Activated CD4-positive, alpha-beta T cell treated with anti-CD3 and anti-CD28 coated beads, Interleukin-2, amount 10 ng/mL, durations not matched to agents 24 days and 14 days (primary cell): ENCODE data around the gene CDK5RAP1. TPM values are rescaled to one million over a fixed set of nuclear protein-coding genes. Genes with fewer than 3 reads are reported as not detected.

Experiments used
- DNase-seq: peaks from one replicate; pipeline ENCODE4 v3.0.0; 2022
- H3K27ac Mint-ChIP-seq: one replicate; pipeline ENCODE4 v1.8.0; 2022; ENCODE audit warnings: mild to moderate bottlenecking, mixed read lengths
- H3K27me3 Mint-ChIP-seq: one replicate; pipeline ENCODE4 v1.8.0; 2022; ENCODE audit warnings: mixed read lengths
- H3K36me3 Mint-ChIP-seq: one replicate; pipeline ENCODE4 v1.8.0; 2022; ENCODE audit warnings: low read depth, mild to moderate bottlenecking, mixed read lengths
- H3K4me1 Mint-ChIP-seq: one replicate; pipeline ENCODE4 v1.8.0; 2021; ENCODE audit warnings: mixed read lengths
- H3K4me3 Mint-ChIP-seq: one replicate; pipeline ENCODE4 v1.8.0; 2022; ENCODE audit warnings: mild to moderate bottlenecking, moderate library complexity, mixed read lengths
- H3K9me3 Mint-ChIP-seq: one replicate; pipeline ENCODE4 v1.8.0; 2021; ENCODE audit warnings: mixed read lengths
- intact Hi-C: fragments of 100-400 bp; cut with micrococcal nuclease; formaldehyde crosslinking; loops from one replicate; pipeline ENCODE4 v1.15.1; 2023
- total RNA-seq: library from RNA; stranded (reverse); gene quantifications from 2 replicates; pipeline ENCODE4 v1.2.3, GENCODE V29; 2022

CDK5RAP1 gene
- total RNA-seq, 1 donor from 2014 or later, result 49.9 TPM

GRCh38 chr20:33387177-33387576 is 14.1 kb downstream of the CDK5RAP1 start:
- intact Hi-C loops, result no loop called here

GRCh38 chr20:33386673-33387072 is 14.6 kb downstream of the CDK5RAP1 start:
- H3K27ac Mint-ChIP-seq, result no peak overlapping the region

More at GRCh38 chr20:33387177-33387576, 14.1 kb downstream of the CDK5RAP1 start:
- Mint-ChIP-seq H3K27ac (no peak overlapping the region), H3K4me1 (no peaks in the 10 kb centered on the region), H3K36me3 (peaks cover 38% of the 10 kb centered on the region), H3K27me3 (no peaks in the 10 kb centered on the region), H3K9me3 (no peaks in the 10 kb centered on the region), H3K4me3 (no peak overlapping the region)
- no peak for DNase-seq

GRCh38 chr20:33377366-33377765 is 24.0 kb downstream of the CDK5RAP1 start:
- intact Hi-C loops, result no loop called here
- H3K4me3 Mint-ChIP-seq, result no peak overlapping the region

More at GRCh38 chr20:33386673-33387072, 14.6 kb downstream of the CDK5RAP1 start:
- no peaks in the 10 kb centered on the region for H3K9me3 Mint-ChIP-seq
- DNase-seq, result no peak
- H3K4me3 Mint-ChIP-seq, result no peak overlapping the region
- intact Hi-C loops, result no loop called here
- H3K36me3 Mint-ChIP-seq, result peaks cover 35% of the 10 kb centered on the region
- no peaks in the 10 kb centered on the region for H3K4me1 Mint-ChIP-seq
- H3K27me3 Mint-ChIP-seq, result no peaks in the 10 kb centered on the region

GRCh38 chr20:33373735-33374605 is 27.3 kb downstream of the CDK5RAP1 start:
- no peaks in the 10 kb centered on the region for H3K9me3 Mint-ChIP-seq
- H3K36me3 Mint-ChIP-seq, result peaks cover 57% of the 10 kb centered on the region
- no peak overlapping the region for H3K4me3 Mint-ChIP-seq
- intact Hi-C loops, result loop anchor here (2.0 kb wide), 1 partner anchor 27 kb away; the partner anchor contains the start of gene CDK5RAP1
- peaks cover 44% of the 10 kb centered on the region for H3K4me1 Mint-ChIP-seq
- peak overlapping the region; percentile 1 for H3K27ac Mint-ChIP-seq
- no peaks in the 10 kb centered on the region for H3K27me3 Mint-ChIP-seq
- DNase-seq, result no peak

More at GRCh38 chr20:33377366-33377765, 24.0 kb downstream of the CDK5RAP1 start:
- H3K4me1 Mint-ChIP-seq, result peaks cover 30% of the 10 kb centered on the region
- H3K36me3 Mint-ChIP-seq, result peaks cover 47% of the 10 kb centered on the region
- DNase-seq, result peak; percentile 69
- H3K27me3 Mint-ChIP-seq, result no peaks in the 10 kb centered on the region
- no peaks in the 10 kb centered on the region for H3K9me3 Mint-ChIP-seq
- peak overlapping the region; percentile 20 for H3K27ac Mint-ChIP-seq

- H3K27ac Mint-ChIP-seq, result peak overlapping the region; percentile 39
- no peak overlapping the region for H3K4me3 Mint-ChIP-seq
- peaks cover 49% of the 10 kb centered on the region for H3K36me3 Mint-ChIP-seq
- intact Hi-C loops, result loop anchor here (2.0 kb wide), 1 partner anchor 28 kb away; the partner anchor contains the start of gene CDK5RAP1
- H3K27me3 Mint-ChIP-seq, result no peaks in the 10 kb centered on the region
- H3K9me3 Mint-ChIP-seq, result no peaks in the 10 kb centered on the region
- DNase-seq, result no peak
- peaks cover 35% of the 10 kb centered on the region for H3K4me1 Mint-ChIP-seq
Observed at GRCh38 chr20:33372993-33373441, 28.3 kb downstream of the CDK5RAP1 start.

GRCh38 chr20:33370291-33370690 is 31.0 kb downstream of the CDK5RAP1 start:
- H3K4me1 Mint-ChIP-seq, result peaks cover 26% of the 10 kb centered on the region
- peaks cover 62% of the 10 kb centered on the region for H3K36me3 Mint-ChIP-seq
- no peaks in the 10 kb centered on the region for H3K27me3 Mint-ChIP-seq
- peak; percentile 79 for DNase-seq
- H3K4me3 Mint-ChIP-seq, result peak overlapping the region; percentile 15
- H3K9me3 Mint-ChIP-seq, result no peaks in the 10 kb centered on the region
- peak overlapping the region; percentile 69 for H3K27ac Mint-ChIP-seq
- intact Hi-C loops, result no loop called here

GRCh38 chr20:33362898-33363297 is 38.4 kb downstream of the CDK5RAP1 start:
- Mint-ChIP-seq H3K9me3 (no peaks in the 10 kb centered on the region), H3K4me1 (no peaks in the 10 kb centered on the region), H3K36me3 (peaks cover 70% of the 10 kb centered on the region), H3K27ac (no peak overlapping the region), H3K27me3 (no peaks in the 10 kb centered on the region), H3K4me3 (no peak overlapping the region)
- no peak for DNase-seq
- intact Hi-C loops, result no loop called here

GRCh38 chr20:33359399-33360261 is 41.7 kb downstream of the CDK5RAP1 start:
- intact Hi-C loops, result no loop called here
- no peak overlapping the region for H3K27ac Mint-ChIP-seq
- no peaks in the 10 kb centered on the region for H3K4me1 Mint-ChIP-seq
- H3K9me3 Mint-ChIP-seq, result no peaks in the 10 kb centered on the region
- H3K27me3 Mint-ChIP-seq, result no peaks in the 10 kb centered on the region
- H3K4me3 Mint-ChIP-seq, result no peak overlapping the region
- H3K36me3 Mint-ChIP-seq, result peaks cover 46% of the 10 kb centered on the region
- DNase-seq, result no peak

- H3K4me1 Mint-ChIP-seq, result no peaks in the 10 kb centered on the region
Observed at GRCh38 chr20:33353013-33353402, 48.3 kb downstream of the CDK5RAP1 start.

GRCh38 chr20:33352258-33353012 is 48.9 kb downstream of the CDK5RAP1 start:
- Mint-ChIP-seq H3K9me3 (no peaks in the 10 kb centered on the region), H3K27ac (no peak overlapping the region), H3K4me1 (no peaks in the 10 kb centered on the region), H3K36me3 (peaks cover 8% of the 10 kb centered on the region), H3K4me3 (no peak overlapping the region), H3K27me3 (no peaks in the 10 kb centered on the region)
- no peak for DNase-seq
- intact Hi-C loops, result no loop called here

More at GRCh38 chr20:33353013-33353402, 48.3 kb downstream of the CDK5RAP1 start:
- Mint-ChIP-seq H3K36me3 (peaks cover 8% of the 10 kb centered on the region), H3K9me3 (no peaks in the 10 kb centered on the region), H3K27ac (no peak overlapping the region), H3K27me3 (no peaks in the 10 kb centered on the region), H3K4me3 (no peak overlapping the region)
- DNase-seq, result no peak
- intact Hi-C loops, result no loop called here

GRCh38 chr20:33351696-33352095 is 49.6 kb downstream of the CDK5RAP1 start:
- Mint-ChIP-seq H3K4me1 (no peaks in the 10 kb centered on the region), H3K27ac (no peak overlapping the region), H3K9me3 (no peaks in the 10 kb centered on the region), H3K36me3 (peaks cover 8% of the 10 kb centered on the region), H3K27me3 (no peaks in the 10 kb centered on the region), H3K4me3 (no peak overlapping the region)
- DNase-seq, result no peak
- intact Hi-C loops, result no loop called here

- Mint-ChIP-seq H3K9me3 (no peaks in the 10 kb centered on the region), H3K27me3 (no peaks in the 10 kb centered on the region), H3K4me1 (no peaks in the 10 kb centered on the region), H3K4me3 (no peak overlapping the region), H3K27ac (no peak overlapping the region), H3K36me3 (peaks cover 6% of the 10 kb centered on the region)
- DNase-seq, result no peak
- intact Hi-C loops, result no loop called here
Observed at GRCh38 chr20:33349493-33349892, 51.8 kb downstream of the CDK5RAP1 start.
